Activated T-helper 2 cell treated with anti-CD3 and anti-CD28 coated beads, Interferon-gamma antibody, Interleukin-2, Interleukin-4, amounts not matched to agents 10 μg/mL and 5 μg/mL and 100 μg/mL, durations not matched to agents 14 hours and 24 hours and 36 hours (primary cell): Measurements from ENCODE around the gene TTLL10. TPM values are rescaled to one million over a fixed set of nuclear protein-coding genes. Genes with fewer than 3 reads are reported as not detected.
A peak's percentile ranks its signal among the peaks of the same experiment; 100 is the strongest.

Source experiments
- DNase-seq: peaks from one replicate; pipeline ENCODE4 v3.0.0; 2021; ENCODE audit warnings: low spot score
- H3K27ac Mint-ChIP-seq: one replicate; pipeline ENCODE4 v1.8.0; 2021; ENCODE audit warnings: mixed read lengths
- H3K27me3 Mint-ChIP-seq: one replicate; pipeline ENCODE4 v1.8.0; 2021; ENCODE audit warnings: low read depth, mixed read lengths
- H3K36me3 Mint-ChIP-seq: one replicate; pipeline ENCODE4 v1.8.0; 2021; ENCODE audit warnings: low read depth, mixed read lengths
- H3K4me1 Mint-ChIP-seq: one replicate; pipeline ENCODE4 v1.8.0; 2021; ENCODE audit warnings: low read depth, mixed read lengths
- H3K4me3 Mint-ChIP-seq: one replicate; pipeline ENCODE4 v1.8.0; 2021; ENCODE audit warnings: low read depth, mild to moderate bottlenecking, moderate library complexity, mixed read lengths
- H3K9me3 Mint-ChIP-seq: one replicate; pipeline ENCODE4 v1.8.0; 2021; ENCODE audit warnings: mixed read lengths
- intact Hi-C: fragments of 100-400 bp; cut with micrococcal nuclease; formaldehyde crosslinking; loops from one replicate; pipeline ENCODE4 v1.15.1; 2023
- total RNA-seq: library from RNA; stranded (reverse); gene quantifications from 2 replicates; pipeline ENCODE4 v1.2.3, GENCODE V29; 2022

The TTLL10 gene
- total RNA-seq, 1 donor from 2014 or later = not detected

DNA sequence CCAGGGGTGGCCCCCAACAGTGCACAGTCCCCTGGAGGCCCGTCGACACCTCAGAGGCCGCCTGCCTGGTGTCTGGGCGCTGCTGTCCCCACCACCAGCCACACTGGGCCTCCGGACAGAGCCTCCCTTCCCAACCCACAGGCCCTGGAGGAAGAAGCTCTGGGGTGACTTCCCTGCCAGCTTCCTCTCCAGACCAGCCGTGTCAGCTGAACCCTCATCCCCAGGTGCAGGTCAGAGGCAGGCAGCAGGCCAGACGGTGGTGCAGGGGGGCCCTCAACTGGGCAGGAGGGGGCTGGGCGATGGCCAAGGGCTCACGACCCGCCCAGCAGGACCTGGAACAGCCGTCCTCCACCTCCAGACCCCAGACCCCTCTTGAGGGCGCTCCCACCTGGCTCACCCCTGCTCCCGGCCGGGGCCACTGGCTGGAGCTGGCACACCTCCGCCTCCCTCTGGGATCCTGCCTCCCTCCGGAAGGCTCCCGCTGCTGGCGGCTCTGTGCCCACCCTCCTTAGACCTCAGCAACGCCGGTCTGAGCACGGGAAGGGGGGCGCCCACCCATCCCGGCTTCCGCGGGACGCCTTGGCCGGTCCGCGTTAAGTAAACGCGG, 32.2 kb downstream of the TTLL10 start:
- peaks cover 18% of the 10 kb centered on the region for H3K4me1 Mint-ChIP-seq
- no peak for DNase-seq
- H3K9me3 Mint-ChIP-seq = no peaks in the 10 kb centered on the region
- intact Hi-C loops = loop anchor here (5.0 to 10.0 kb wide), 2 partner anchors 64 to 191 kb away; partner anchors contain the start of gene ISG15
- H3K27ac Mint-ChIP-seq = peak overlapping the region; percentile 30
- peak overlapping the region; percentile 82 for H3K4me3 Mint-ChIP-seq
- H3K27me3 Mint-ChIP-seq = no peaks in the 10 kb centered on the region
- peaks cover 26% of the 10 kb centered on the region for H3K36me3 Mint-ChIP-seq

DNA sequence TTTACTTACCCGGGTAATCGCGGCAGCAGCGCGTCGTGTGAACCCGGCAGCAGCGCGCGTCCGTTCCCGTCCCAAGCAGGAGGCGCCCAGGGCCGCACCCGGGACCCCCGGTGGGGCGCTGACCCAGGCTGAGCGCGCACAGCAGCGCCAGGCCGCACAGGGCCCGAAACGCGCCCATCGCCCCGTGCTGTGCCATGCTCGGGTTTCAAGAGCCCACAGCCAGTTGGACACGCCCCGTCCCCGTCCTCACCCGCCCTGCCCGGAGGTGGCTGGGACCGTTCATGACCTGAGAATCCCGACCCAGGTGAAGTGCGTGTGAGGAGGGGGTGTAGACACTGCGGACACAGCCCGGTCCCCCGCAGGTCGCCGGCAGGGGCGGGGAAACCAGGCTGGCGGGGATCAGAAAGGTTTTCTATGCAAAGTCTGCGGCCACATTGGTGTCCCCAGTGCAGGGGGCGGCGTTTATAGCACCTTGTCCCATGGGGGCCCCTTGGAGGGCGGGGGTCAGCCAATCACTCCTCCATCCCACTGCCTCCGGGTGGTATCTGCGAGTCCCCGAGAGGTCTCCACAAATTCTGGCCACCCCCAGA, 32.8 kb downstream of the TTLL10 start, which contains the start of gene TNFRSF18:
Gene TNFRSF18, minus strand, starts transcription at position 217 of the 590 bp plus-strand sequence. Its CDS starts 21 bp downstream, at position 196.
- no peak for DNase-seq
- H3K27me3 Mint-ChIP-seq = no peaks in the 10 kb centered on the region
- peak within 1 kb of the TSS; percentile 68 for H3K27ac Mint-ChIP-seq
- H3K36me3 Mint-ChIP-seq = peaks cover 32% of the 10 kb centered on the region
- intact Hi-C loops = loop anchor here (5.0 to 10.0 kb wide), 2 partner anchors 64 to 192 kb away; partner anchors contain the start of gene ISG15
- peak within 1 kb of the TSS; percentile 82 for H3K4me3 Mint-ChIP-seq
- H3K4me1 Mint-ChIP-seq = peaks cover 19% of the 10 kb centered on the region
- H3K9me3 Mint-ChIP-seq = no peaks in the 10 kb centered on the region

DNA sequence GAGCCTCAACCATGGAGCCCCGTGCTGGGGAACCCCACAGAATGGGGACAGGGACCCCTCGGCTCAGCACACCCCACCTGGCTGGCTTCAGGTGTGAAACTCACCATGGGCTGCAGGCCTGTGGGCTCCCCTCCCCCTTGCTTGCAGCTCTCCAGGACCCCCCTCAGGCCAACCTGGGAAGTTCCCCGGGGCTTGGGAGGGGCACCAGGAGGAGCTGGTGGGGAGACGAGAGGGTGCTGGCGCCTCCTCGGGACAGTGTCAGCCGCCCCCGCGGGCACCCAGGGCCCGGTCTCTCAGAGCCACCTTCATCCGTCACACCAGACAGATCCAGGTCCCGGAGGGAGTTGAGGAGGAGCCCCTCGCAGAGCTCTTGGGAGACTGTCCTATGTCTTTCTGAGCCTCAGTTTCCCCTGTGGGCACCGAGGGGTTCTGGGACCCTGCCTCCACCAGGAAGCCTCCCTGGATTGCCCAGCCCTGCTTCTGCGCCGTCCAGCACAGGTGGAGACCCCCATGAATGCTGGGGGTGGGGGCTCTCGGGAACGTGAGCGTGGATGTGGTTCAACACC, 33.4 kb downstream of the TTLL10 start:
- intact Hi-C loops = loop anchor here (5.0 to 10.0 kb wide), 2 partner anchors 65 to 192 kb away; partner anchors contain the start of gene ISG15

DNA sequence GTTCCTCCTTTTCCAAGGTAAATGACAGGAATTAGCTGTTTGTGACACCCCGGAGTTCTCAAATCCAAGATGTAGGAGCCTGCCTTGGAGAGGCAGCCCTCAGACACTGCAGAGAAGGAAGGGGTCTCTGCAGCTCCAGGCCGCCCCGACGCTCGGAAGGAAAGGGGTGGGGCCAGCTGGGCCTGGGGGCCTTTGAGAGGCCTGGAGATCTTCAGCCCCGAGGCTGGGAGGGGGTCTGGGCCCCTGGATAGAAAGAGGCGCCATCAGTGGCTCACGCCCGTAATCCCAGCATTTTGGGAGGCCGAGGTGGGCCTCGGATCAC, 33.9 kb downstream of the TTLL10 start:
- Mint-ChIP-seq H3K27me3 (no peaks in the 10 kb centered on the region), H3K4me1 (peaks cover 19% of the 10 kb centered on the region), H3K9me3 (no peaks in the 10 kb centered on the region), H3K4me3 (peak overlapping the region; percentile 83), H3K27ac (peak overlapping the region; percentile 97), H3K36me3 (peaks cover 33% of the 10 kb centered on the region)
- no peak for DNase-seq
- intact Hi-C loops = loop anchor here (5.0 to 10.0 kb wide), 2 partner anchors 65 to 193 kb away; partner anchors contain the start of gene ISG15

More for the DNA sequence above, 33.4 kb downstream of the TTLL10 start:
- Mint-ChIP-seq H3K27ac (peak overlapping the region; percentile 68), H3K9me3 (no peaks in the 10 kb centered on the region), H3K4me3 (peak overlapping the region; percentile 80), H3K27me3 (no peaks in the 10 kb centered on the region), H3K36me3 (peaks cover 33% of the 10 kb centered on the region), H3K4me1 (peaks cover 19% of the 10 kb centered on the region)
- no peak for DNase-seq

DNA sequence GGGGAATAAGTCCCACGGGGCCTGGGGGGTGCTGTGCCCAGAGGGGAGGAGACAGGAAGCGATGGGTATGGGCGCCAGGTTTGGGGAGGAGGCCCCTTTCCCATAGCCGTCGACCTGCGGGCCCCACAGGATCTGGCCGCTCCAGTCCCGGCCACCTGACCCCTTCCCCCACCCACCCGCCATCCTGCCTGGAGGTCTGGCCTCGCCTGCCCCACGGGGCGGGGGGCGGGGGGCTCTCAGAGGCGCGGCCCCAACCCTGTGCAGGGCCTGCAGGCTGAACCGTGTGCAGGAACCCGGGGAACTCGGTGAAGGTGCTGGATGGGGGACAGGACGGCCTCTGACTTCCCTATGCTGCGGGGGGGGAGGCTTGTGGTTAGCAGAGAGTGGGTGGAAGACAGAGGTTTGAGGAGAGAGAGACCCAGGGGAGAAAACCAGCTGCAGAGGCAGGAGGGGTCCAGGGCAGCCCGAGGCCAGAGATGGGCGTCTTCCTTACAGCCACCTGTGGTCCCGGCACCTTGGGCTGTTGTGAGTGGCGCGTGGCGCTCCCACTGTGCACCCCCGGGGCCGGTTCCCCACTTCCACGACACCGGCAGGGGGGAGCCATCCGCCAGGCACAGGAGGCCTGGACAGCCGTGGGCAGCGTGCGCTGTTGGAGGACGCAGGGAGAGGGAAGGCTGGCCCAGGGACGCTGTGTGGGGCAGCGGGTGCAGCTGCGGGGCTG, 35.2 kb downstream of the TTLL10 start:
- H3K4me3 Mint-ChIP-seq = peak overlapping the region; percentile 83
- H3K36me3 Mint-ChIP-seq = peaks cover 35% of the 10 kb centered on the region
- H3K27me3 Mint-ChIP-seq = no peaks in the 10 kb centered on the region
- no peaks in the 10 kb centered on the region for H3K9me3 Mint-ChIP-seq
- H3K27ac Mint-ChIP-seq = peak overlapping the region; percentile 97
- peaks cover 19% of the 10 kb centered on the region for H3K4me1 Mint-ChIP-seq
- DNase-seq = no peak
- intact Hi-C loops = loop anchor here (2.0 to 10.0 kb wide), 4 partner anchors 64 to 194 kb away; partner anchors contain the start of genes C1orf159, ISG15 and UBE2J2

DNA sequence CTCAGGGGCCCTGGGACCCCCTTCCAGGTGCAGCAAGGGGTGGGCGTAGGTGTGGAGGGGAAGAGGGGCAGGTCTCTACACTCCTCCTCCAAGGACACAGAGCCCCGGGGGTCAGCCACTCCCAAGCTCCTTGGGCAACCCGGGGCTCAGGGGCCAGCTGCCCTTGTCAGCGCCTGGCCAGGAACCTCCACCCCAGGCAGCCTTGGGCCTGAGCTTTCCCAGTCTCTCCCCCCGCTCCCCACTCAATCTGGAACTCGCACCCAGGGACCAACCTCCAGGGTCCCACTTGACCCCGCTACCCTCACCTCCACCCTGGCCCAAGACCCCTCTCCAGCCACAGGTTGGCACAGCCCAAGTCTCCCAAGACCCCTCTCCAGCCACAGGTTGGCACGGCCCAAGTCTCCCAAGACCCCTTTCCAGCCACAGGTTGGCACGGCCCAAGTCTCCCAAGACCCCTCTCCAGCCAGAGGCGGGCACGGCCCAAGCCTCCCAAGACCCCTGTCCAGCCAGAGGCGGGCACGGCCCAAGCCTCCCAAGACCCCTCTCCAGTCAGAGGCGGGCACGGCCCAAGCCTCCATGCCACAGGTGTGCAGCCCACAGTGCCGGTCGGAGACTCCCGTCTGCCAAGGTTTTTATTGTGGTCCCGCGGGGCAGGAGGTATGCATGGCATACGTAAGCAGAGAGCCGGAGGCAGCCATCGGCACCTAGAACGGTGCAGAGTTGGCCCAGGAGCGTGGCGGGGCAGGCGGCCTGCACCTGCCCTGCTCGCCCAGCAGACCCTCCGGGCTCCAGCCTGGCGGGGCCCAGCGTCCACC, 37.3 kb downstream of the TTLL10 start:
- Mint-ChIP-seq H3K4me3 (peak overlapping the region; percentile 66), H3K27me3 (no peaks in the 10 kb centered on the region), H3K36me3 (peaks cover 43% of the 10 kb centered on the region), H3K4me1 (peaks cover 31% of the 10 kb centered on the region), H3K9me3 (no peaks in the 10 kb centered on the region), H3K27ac (peak overlapping the region; percentile 63)
- intact Hi-C loops = no loop called here
- DNase-seq = no peak

DNA sequence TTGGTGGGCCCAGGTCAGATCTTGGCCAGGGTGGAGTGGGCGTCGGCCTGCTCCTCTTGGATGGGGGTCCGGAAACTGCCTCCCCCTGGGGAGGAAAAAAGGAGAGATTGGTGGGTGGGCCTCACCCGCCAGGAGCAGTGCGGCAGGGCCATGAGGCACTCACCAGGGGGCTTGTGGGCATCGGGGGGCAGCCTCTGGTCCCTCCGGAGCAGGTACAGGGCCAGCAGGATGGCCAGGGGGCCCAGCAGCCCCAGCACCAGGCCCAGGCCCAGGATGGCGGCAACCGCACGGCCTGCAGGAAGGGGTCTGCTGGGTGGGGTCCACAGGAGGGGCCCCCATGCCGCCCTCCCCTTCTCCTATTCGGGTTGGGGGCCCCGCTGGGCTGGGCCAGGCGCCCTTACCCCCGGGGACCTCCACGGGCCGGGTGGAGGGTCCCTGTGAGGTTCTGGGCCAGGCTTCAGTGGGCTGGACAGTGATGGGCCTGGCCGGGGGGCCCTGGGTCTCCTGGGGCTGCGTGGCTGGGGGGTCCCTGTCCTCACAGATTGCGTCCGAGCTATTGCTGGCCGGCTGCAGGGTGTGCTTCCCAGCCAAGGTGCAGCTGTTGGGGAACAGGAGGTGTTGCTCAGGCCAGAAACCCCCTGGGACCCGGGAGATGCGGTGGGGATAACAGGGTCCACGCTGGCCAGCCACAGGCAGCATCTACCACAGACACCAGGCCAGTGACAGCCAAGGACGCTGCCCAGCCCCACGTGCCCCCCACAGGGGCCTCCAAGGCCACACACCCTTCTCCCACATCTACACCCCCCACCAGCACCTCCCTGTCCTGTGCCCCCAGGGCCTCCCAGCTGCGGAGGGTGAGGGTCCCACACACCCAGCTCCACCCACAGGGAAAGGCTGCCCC, 38.1 kb downstream of the TTLL10 start:
- peak overlapping the region; percentile 71 for H3K4me3 Mint-ChIP-seq

DNA sequence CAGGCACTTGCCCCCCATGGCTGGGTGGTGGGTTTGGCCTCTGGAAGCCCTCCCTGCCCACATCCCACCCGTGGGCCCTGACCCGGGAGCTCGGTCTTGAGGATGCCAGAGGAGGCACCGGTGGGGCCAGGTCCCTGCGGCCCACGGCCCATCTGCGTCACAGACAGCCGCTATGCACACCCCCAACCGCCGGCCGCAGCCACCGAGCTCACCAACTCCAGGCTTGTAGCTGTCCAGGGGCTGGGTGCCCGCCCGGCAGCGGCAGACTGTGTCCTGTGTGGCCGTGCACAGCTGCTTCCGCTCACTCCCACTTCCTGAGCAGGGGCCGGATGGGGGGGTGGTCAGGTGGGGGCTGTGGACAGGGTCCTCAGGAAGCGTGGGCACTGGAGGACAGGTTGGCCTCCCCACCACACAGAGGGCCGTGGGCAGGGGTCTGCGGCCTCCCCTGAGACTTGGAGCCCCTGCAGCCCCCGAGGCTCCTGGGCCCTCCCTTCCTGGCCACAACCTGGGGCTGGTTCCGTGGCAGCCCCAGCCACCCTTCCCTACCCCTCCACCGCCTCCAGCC, 39.2 kb downstream of the TTLL10 start:
- no peak for DNase-seq
- H3K9me3 Mint-ChIP-seq = no peaks in the 10 kb centered on the region
- H3K27me3 Mint-ChIP-seq = no peaks in the 10 kb centered on the region
- H3K4me3 Mint-ChIP-seq = peak overlapping the region; percentile 77
- intact Hi-C loops = no loop called here
- peaks cover 56% of the 10 kb centered on the region for H3K36me3 Mint-ChIP-seq
- no peak overlapping the region for H3K27ac Mint-ChIP-seq
- H3K4me1 Mint-ChIP-seq = peaks cover 37% of the 10 kb centered on the region

More for the DNA sequence above, 38.1 kb downstream of the TTLL10 start:
- DNase-seq = no peak
- Mint-ChIP-seq H3K27ac (peak overlapping the region; percentile 28), H3K4me1 (peaks cover 34% of the 10 kb centered on the region), H3K36me3 (peaks cover 48% of the 10 kb centered on the region), H3K27me3 (no peaks in the 10 kb centered on the region), H3K9me3 (no peaks in the 10 kb centered on the region)
- intact Hi-C loops = no loop called here

DNA sequence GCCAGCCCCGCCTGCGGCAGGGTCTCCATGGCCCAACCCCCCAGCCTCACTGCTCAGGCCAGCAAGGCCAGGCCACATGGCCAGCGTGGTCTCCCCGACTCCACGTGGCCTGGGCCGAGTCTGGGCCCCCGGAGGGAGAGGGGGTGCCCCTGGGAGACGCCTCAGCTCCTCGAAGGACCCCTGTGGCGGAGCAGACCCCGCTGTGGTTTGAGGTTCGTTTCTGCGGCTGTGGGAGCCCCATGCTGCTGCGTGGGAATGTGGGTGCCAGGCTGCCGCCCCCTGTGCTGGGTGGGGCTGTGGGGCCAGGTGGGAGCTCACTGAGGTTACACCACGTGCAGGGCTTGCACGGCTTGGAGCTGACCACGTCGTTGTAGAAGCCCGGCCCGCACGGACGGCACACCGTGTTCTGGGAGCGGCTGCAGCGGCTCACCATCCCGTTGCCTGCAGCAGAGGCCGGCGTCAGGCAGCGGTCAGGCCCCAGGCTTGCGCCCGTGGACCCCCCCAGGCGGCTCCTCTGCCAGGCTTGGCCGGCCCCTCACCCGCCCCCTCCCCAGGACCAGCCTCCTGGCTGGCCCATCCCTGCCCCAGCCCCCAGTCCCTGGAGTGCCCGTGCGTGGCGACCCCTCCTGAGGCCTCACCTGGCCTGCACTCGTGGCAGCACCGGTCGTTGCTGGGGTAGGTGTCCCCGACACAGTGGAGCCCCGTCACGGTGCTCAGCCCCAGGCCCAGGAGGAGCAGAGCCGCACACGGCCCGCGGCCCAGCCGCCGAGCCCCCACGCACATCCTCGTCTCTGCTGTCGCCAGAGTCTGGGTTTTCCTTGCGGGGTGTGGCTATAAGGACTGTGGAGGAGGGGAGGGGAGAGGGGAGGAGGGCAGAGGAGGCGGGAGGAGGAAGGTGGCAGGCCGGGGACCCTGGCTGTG, 39.9 kb downstream of the TTLL10 start, which contains the start of gene TNFRSF4:
Gene TNFRSF4, minus strand, starts transcription at position 809 of the 921 bp plus-strand sequence. Its CDS starts 26 bp downstream, at position 783.
- H3K4me3 Mint-ChIP-seq = peak within 1 kb of the TSS; percentile 77
- H3K27ac Mint-ChIP-seq = peak within 1 kb of the TSS; percentile 81
- no peak for DNase-seq
- no peaks in the 10 kb centered on the region for H3K27me3 Mint-ChIP-seq
- H3K4me1 Mint-ChIP-seq = peaks cover 37% of the 10 kb centered on the region
- H3K36me3 Mint-ChIP-seq = peaks cover 59% of the 10 kb centered on the region
- intact Hi-C loops = loop anchor here (2.0 kb wide), 1 partner anchor 17 kb away; no protein-coding TSS in a partner anchor
- no peaks in the 10 kb centered on the region for H3K9me3 Mint-ChIP-seq

DNA sequence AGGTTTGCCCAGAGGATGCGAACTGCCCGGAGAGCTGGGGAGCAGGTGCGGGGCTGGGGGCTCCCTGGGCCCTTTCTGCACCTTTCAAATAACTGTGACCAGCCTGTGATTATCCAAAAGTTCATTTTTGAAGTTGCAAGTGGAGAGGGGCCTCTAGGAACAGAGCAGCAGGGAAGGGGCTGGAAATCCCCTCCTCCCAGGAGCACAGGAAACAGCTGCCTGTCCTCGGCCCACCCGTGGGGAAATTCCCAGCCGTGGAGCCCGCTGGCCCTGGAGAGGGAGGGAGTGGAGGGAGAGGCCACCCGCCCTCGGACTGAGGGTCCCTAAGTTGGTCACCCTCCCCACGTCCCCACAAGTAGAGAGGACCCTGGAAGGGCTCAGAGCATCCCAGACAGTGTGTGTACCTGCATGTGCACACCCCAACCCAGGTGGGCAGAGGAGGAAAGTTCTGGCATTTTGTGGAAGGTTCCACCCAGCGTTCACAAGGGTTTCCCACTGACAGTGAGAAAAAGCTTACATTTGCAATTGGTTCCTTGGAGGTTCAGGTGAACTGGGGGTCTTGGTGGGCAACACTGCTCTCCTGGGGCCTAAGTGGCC, 41.5 kb downstream of the TTLL10 start:
- H3K4me1 Mint-ChIP-seq = peaks cover 33% of the 10 kb centered on the region
- no peak for DNase-seq
- no peaks in the 10 kb centered on the region for H3K27me3 Mint-ChIP-seq
- peaks cover 61% of the 10 kb centered on the region for H3K36me3 Mint-ChIP-seq
- no peaks in the 10 kb centered on the region for H3K9me3 Mint-ChIP-seq
- peak overlapping the region; percentile 60 for H3K27ac Mint-ChIP-seq
- intact Hi-C loops = loop anchor here (2.0 kb wide), 1 partner anchor 16 kb away; no protein-coding TSS in a partner anchor
- H3K4me3 Mint-ChIP-seq = peak overlapping the region; percentile 75
